Measurements from ENCODE around the gene LRRC4.

- TF ChIP-seq EZH2 (IDR thresholded peaks at IDR 0.05; ENCODE audit: borderline replicate concordance, low read depth, low read length, severe bottlenecking) = no peak
- no peak for TF ChIP-seq CTCF (IDR thresholded peaks at IDR 0.05; ENCODE audit: extremely low read depth in 1 of 2, insufficient read depth in 1 of 2, low read depth in 1 of 2, low read length in 2 of 2)
- TF ChIP-seq POLR2AphosphoS5 (IDR thresholded peaks at IDR 0.05; ENCODE audit: insufficient read depth, low read depth, low read length) = no peak
- no peak for TF ChIP-seq POLR2A (IDR thresholded peaks at IDR 0.05; ENCODE audit: low read depth, low read length)
- no peak for TF ChIP-seq FOS (IDR thresholded peaks at IDR 0.05; ENCODE audit: borderline replicate concordance, insufficient read depth, low read length)
- no peak for TF ChIP-seq MYC (IDR thresholded peaks at IDR 0.05; ENCODE audit: low read depth, low read length)
- no peak for TF ChIP-seq MAX (IDR thresholded peaks at IDR 0.05; ENCODE audit: insufficient read depth, insufficient read length)
Measured at GRCh38 chr7:128025380-128025779, 5.9 kb downstream of the LRRC4 start.
